ENCODE data around the gene AGR2. TPM values are rescaled to one million over a fixed set of nuclear protein-coding genes. Genes with fewer than 3 reads are reported as not detected.

Gene AGR2
- total and polyA plus RNA-seq, 3 donors from 2014 or later, result 0.16 to 1.5 TPM; not detected in 1

GRCh38 chr7:16791905-16792698 is 12.7 kb downstream of the AGR2 start:
- DNase-seq, result no peak
- Histone ChIP-seq H3K36me3 (ENCODE audit: low read depth, missing control alignments) (no peaks in the 10 kb centered on the region), H3K9me3 (no peaks in the 10 kb centered on the region), H3K4me3 (no peak overlapping the region), H3K4me1 (no peaks in the 10 kb centered on the region), H3K27ac (no peak overlapping the region), H3K27me3 (no peaks in the 10 kb centered on the region)
- intact Hi-C loops (cut with DNase I; ENCODE audit: low total_unique reads), result no loop called here
- WGBS, 2 donors, result 65 to 66% methylated on average over 5 of the region's 5 CpGs
- no peak for TF ChIP-seq CTCF (IDR thresholded peaks at IDR 0.05)
- no peak for TF ChIP-seq POLR2A (IDR thresholded peaks at IDR 0.05)

GRCh38 chr7:16791071-16791470 is 13.7 kb downstream of the AGR2 start:
- H3K36me3 ChIP-seq (ENCODE audit: low read depth, missing control alignments), result no peaks in the 10 kb centered on the region
- TF ChIP-seq CTCF (IDR thresholded peaks at IDR 0.05) (no peak), POLR2A (IDR thresholded peaks at IDR 0.05) (no peak)
- intact Hi-C loops (cut with DNase I; ENCODE audit: low total_unique reads), result no loop called here
- no peaks in the 10 kb centered on the region for H3K27me3 ChIP-seq
- no peak overlapping the region for H3K4me3 ChIP-seq
- no peaks in the 10 kb centered on the region for H3K9me3 ChIP-seq
- no peak overlapping the region for H3K27ac ChIP-seq
- WGBS, 2 donors, result 42% methylated on average over 1 of the region's 1 CpG
- no peak for DNase-seq
- H3K4me1 ChIP-seq, result no peaks in the 10 kb centered on the region

GRCh38 chr7:16787127-16787526 is 17.7 kb downstream of the AGR2 start:
- H3K27ac ChIP-seq, result no peak overlapping the region
- intact Hi-C loops (cut with DNase I; ENCODE audit: low total_unique reads), result no loop called here
- H3K36me3 ChIP-seq (ENCODE audit: low read depth, missing control alignments), result no peaks in the 10 kb centered on the region
- H3K4me1 ChIP-seq, result no peaks in the 10 kb centered on the region
- no peak for DNase-seq
- H3K4me3 ChIP-seq, result no peak overlapping the region
- TF ChIP-seq POLR2A (IDR thresholded peaks at IDR 0.05) (no peak), CTCF (IDR thresholded peaks at IDR 0.05) (no peak)
- WGBS, 2 donors, result 87 to 88% methylated on average over 1 of the region's 1 CpG
- no peaks in the 10 kb centered on the region for H3K9me3 ChIP-seq
- H3K27me3 ChIP-seq, result no peaks in the 10 kb centered on the region

GRCh38 chr7:16786257-16786656 is 18.5 kb downstream of the AGR2 start:
- Histone ChIP-seq H3K9me3 (no peaks in the 10 kb centered on the region), H3K27me3 (no peaks in the 10 kb centered on the region)
- intact Hi-C loops (cut with DNase I; ENCODE audit: low total_unique reads), result no loop called here

More at GRCh38 chr7:16786257-16786656, 18.5 kb downstream of the AGR2 start:
- no peak overlapping the region for H3K4me3 ChIP-seq
- WGBS, 2 donors, result 67 to 72% methylated on average over 4 of the region's 4 CpGs
- H3K27ac ChIP-seq, result no peak overlapping the region
- TF ChIP-seq CTCF (IDR thresholded peaks at IDR 0.05) (no peak), POLR2A (IDR thresholded peaks at IDR 0.05) (no peak)
- DNase-seq, result no peak
- no peaks in the 10 kb centered on the region for H3K4me1 ChIP-seq
- no peaks in the 10 kb centered on the region for H3K36me3 ChIP-seq (ENCODE audit: low read depth, missing control alignments)
